Thyroid gland (tissue), 4 donors: ENCODE data around the gene MON2.

ENCODE experiments used
- POLR2A ChIP-seq, 2 donors: fragments of 450-650 bp; IDR thresholded peaks; one replicate each; pipeline ENCODE4 v1.6.1; 2017; ENCODE audit warnings: antibody characterized with exemption in 2 of 2, mild to moderate bottlenecking in 2 of 2, moderate library complexity in 1 of 2
- TF ChIP-seq, protein P1 (sequence below), 6 experiments: fragments of 200-600 bp in 3 of 6; fragments of 450-650 bp in 3 of 6; sonication (generic) in 3 of 6; IDR thresholded peaks; one replicate each; pipeline ENCODE4 v1.5.1; 2016 to 2019; ENCODE audit warnings: antibody characterized with exemption in 6 of 6, mild to moderate bottlenecking in 2 of 6, inconsistent platforms in 1 of 6, moderate library complexity in 1 of 6

- TF ChIP-seq, protein P1, sequence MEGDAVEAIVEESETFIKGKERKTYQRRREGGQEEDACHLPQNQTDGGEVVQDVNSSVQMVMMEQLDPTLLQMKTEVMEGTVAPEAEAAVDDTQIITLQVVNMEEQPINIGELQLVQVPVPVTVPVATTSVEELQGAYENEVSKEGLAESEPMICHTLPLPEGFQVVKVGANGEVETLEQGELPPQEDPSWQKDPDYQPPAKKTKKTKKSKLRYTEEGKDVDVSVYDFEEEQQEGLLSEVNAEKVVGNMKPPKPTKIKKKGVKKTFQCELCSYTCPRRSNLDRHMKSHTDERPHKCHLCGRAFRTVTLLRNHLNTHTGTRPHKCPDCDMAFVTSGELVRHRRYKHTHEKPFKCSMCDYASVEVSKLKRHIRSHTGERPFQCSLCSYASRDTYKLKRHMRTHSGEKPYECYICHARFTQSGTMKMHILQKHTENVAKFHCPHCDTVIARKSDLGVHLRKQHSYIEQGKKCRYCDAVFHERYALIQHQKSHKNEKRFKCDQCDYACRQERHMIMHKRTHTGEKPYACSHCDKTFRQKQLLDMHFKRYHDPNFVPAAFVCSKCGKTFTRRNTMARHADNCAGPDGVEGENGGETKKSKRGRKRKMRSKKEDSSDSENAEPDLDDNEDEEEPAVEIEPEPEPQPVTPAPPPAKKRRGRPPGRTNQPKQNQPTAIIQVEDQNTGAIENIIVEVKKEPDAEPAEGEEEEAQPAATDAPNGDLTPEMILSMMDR (IDR thresholded peaks at IDR 0.05): no peak
- no peak for TF ChIP-seq POLR2A (IDR thresholded peaks at IDR 0.05)
Measured at GRCh38 chr12:62578726-62579125, 112.1 kb downstream of the MON2 start.
